Smooth muscle cell of the brain vasculature (primary cell): ENCODE results near the gene NME2.

Source experiments
- DNase-seq: peaks from one replicate; pipeline ENCODE4 v3.0.0-alpha.2; 2012; ENCODE audit warnings: low read depth, low spot score

NME2 gene

GRCh38 chr17:51200846-51201245, 34.6 kb downstream of the NME2 start:
- no peak for DNase-seq

- DNase-seq: no peak
Observed at GRCh38 chr17:51203838-51204237, 37.6 kb downstream of the NME2 start.

GRCh38 chr17:51214920-51215319, 48.7 kb downstream of the NME2 start:
- no peak for DNase-seq

- DNase-seq: no peak
Observed at GRCh38 chr17:51217946-51218345, 51.7 kb downstream of the NME2 start.

- DNase-seq: no peak
Observed at GRCh38 chr17:51221322-51221721, 55.1 kb downstream of the NME2 start.
